Upper lobe of left lung (tissue), 6 donors: ENCODE data around the gene CCDC47. TPM values are rescaled to one million over a fixed set of nuclear protein-coding genes. Genes with fewer than 3 reads are reported as not detected.

Experiments
- ATAC-seq, 2 donors: fragments of 200-7000 bp; cut with Tn5 transposase; one replicate each; pipeline ENCODE4 v1.9.1; 2022; ENCODE audit warnings: mild to moderate bottlenecking in 2 of 2, moderate library complexity in 2 of 2; ENCODE audit not compliant: low FRiP score in 2 of 2
- DNase-seq, 2 donors: peaks; one replicate each; pipeline ENCODE4 v3.0.0-alpha.2; 2019 to 2020
- H3K27ac ChIP-seq, 4 donors: fragments of 200-600 bp; sonication (generic); one replicate each; pipeline ENCODE4 v1.5.1; 2016 to 2019
- H3K27me3 ChIP-seq, 4 donors: fragments of 200-600 bp; sonication (generic); one replicate each; pipeline ENCODE4 v1.5.1; 2017 to 2019
- H3K36me3 ChIP-seq, 4 donors: fragments of 200-600 bp; sonication (generic); one replicate each; pipeline ENCODE4 v1.5.1; 2016 to 2019
- H3K4me1 ChIP-seq, 4 donors: fragments of 200-600 bp; sonication (generic); one replicate each; pipeline ENCODE4 v1.5.1; 2018 to 2019
- H3K4me3 ChIP-seq, 4 donors: fragments of 200-600 bp; sonication (generic); one replicate each; pipeline ENCODE4 v1.5.1; 2017 to 2019; ENCODE audit warnings: mild to moderate bottlenecking in 2 of 4, moderate library complexity in 1 of 4
- H3K9me3 ChIP-seq, 4 donors: fragments of 200-600 bp; sonication (generic); one replicate each; pipeline ENCODE4 v1.5.1; 2018 to 2019
- EP300 ChIP-seq, 4 donors: sonication (generic); formaldehyde crosslinking; IDR thresholded peaks; one replicate each; pipeline ENCODE4 v1.5.1; 2017; ENCODE audit warnings: antibody characterized with exemption in 4 of 4, control low read depth in 2 of 4
- POLR2A ChIP-seq, 4 donors: fragments of 450-650 bp; IDR thresholded peaks; one replicate each; pipeline ENCODE4 v1.5.1; 2016 to 2017; ENCODE audit warnings: antibody characterized with exemption in 4 of 4, mild to moderate bottlenecking in 2 of 4
- POLR2AphosphoS5 ChIP-seq, 2 donors: sonication (generic); formaldehyde crosslinking; IDR thresholded peaks; one replicate each; pipeline ENCODE4 v1.5.1; 2017; ENCODE audit warnings: antibody characterized with exemption in 2 of 2
- WGBS, 2 donors: methylation state at CpG; one replicate each; pipeline ENCODE4 v1.1.5; 2017 to 2018; 5-methylcytosine and 5-hydroxymethylcytosine counted together
- total RNA-seq, 6 donors: library from RNA; depleted of rRNA in 4 of 6; stranded (reverse); fragments of >200 nt in 4 of 6; gene quantifications; one replicate each; pipeline versions ENCODE4 v1.1.0 to v1.2.1, GENCODE V29; 2016 to 2021
- TF ChIP-seq, protein P1 (sequence below), 6 experiments: fragments of 450-650 bp in 4 of 6; fragments of 200-600 bp in 2 of 6; sonication (generic) in 2 of 6; IDR thresholded peaks; one replicate each; pipeline ENCODE4 v1.5.1; 2016 to 2019; ENCODE audit warnings: antibody characterized with exemption in 6 of 6
- donor health status: DM: no; HTN: no; CAD: no; lungs with moderate emphysema.
- donor health status: DM: no; HTN: yes; CAD: no; lungs with severe emphysema.

Gene CCDC47
- total RNA-seq, 6 donors from 2014 or later: 65.9 to 118 (median 92.9) TPM

DNA sequence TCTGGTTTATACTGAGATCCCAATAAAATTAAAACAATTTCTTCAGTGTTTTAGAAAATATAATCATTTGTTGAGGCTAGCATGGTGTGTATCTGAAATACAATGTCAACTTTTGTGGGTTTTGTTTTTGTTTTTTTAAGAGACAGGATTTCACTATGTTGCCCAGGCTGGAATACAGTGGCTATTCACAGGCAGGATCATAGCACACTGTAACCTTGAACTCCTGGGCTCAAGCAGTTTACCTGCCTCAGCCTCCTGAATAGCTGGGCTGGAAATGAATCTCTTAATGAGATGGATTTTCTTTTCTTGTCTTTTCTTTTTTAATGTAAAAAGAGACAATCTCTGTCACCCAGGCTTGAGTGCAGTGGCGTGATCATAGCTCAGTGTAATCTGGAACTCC lies 12.7 kb upstream of the CCDC47 start:
- WGBS, 2 donors: 96 to 100% methylated on average over 1 of the region's 1 CpG
- ATAC-seq (no peak), DNase-seq (no peak)
- no peak for TF ChIP-seq EP300 (IDR thresholded peaks at IDR 0.05)
- no peak for TF ChIP-seq POLR2A (IDR thresholded peaks at IDR 0.05)
- TF ChIP-seq, protein P1, sequence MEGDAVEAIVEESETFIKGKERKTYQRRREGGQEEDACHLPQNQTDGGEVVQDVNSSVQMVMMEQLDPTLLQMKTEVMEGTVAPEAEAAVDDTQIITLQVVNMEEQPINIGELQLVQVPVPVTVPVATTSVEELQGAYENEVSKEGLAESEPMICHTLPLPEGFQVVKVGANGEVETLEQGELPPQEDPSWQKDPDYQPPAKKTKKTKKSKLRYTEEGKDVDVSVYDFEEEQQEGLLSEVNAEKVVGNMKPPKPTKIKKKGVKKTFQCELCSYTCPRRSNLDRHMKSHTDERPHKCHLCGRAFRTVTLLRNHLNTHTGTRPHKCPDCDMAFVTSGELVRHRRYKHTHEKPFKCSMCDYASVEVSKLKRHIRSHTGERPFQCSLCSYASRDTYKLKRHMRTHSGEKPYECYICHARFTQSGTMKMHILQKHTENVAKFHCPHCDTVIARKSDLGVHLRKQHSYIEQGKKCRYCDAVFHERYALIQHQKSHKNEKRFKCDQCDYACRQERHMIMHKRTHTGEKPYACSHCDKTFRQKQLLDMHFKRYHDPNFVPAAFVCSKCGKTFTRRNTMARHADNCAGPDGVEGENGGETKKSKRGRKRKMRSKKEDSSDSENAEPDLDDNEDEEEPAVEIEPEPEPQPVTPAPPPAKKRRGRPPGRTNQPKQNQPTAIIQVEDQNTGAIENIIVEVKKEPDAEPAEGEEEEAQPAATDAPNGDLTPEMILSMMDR (IDR thresholded peaks at IDR 0.05): no peak
- no peak for TF ChIP-seq POLR2AphosphoS5 (IDR thresholded peaks at IDR 0.05)
- Histone ChIP-seq H3K27ac (no peak overlapping the region), H3K4me1 (peaks cover 0 to 14% (median 4%) of the 10 kb centered on the region in 4 donors), H3K36me3 (peaks cover 16 to 71% (median 40%) of the 10 kb centered on the region in 4 donors), H3K9me3 (no peaks in the 10 kb centered on the region), H3K4me3 (no peak overlapping the region), H3K27me3 (no peaks in the 10 kb centered on the region)

DNA sequence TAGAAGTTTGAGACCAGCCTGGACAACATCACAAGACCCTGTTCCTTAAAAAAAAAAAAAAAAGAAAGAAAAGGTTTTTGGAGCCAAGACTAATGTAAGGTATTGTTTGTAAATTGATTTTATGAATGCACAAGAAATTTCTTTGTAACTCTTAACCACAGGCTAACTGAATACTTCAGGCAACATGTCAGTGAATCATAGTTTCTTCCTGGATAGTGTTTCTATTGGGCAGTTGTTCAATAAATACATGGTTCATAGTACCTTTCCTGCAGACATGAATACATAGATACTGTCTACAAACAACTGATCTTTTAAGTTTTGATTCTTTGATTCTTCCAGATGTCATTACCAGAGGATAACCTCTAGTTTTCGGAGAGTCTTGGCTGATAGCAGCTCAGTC lies 12.2 kb upstream of the CCDC47 start:
- WGBS, 2 donors: 91 to 100% methylated on average over 1 of the region's 1 CpG

DNA sequence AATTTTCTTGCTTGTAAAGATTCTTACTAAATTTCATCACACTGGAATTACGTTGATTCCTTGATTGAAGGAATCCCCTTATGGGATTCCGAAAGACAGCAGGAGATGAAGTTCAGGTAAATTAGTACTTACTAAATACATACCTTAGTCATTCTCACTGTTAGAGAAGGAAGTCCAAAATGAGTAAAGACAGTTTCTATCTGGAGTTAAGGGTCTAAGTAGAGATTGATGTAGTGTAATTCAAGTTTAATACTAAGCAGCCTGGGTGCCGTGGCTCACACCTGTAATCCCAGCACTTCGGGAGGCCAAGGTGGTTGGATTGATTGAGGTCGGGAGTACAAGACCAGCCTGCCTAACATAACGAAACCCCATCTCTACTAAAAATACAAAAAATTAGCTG lies 10.1 kb upstream of the CCDC47 start:
- H3K4me1 ChIP-seq: peaks cover 12 to 26% (median 16%) of the 10 kb centered on the region in 4 donors
- H3K9me3 ChIP-seq: no peaks in the 10 kb centered on the region
- no peak overlapping the region for H3K4me3 ChIP-seq
- no peak for ATAC-seq
- no peak overlapping the region for H3K27ac ChIP-seq
- TF ChIP-seq POLR2AphosphoS5 (IDR thresholded peaks at IDR 0.05): no peak
- TF ChIP-seq EP300 (IDR thresholded peaks at IDR 0.05): no peak
- TF ChIP-seq POLR2A (IDR thresholded peaks at IDR 0.05): no peak
- no peak for DNase-seq
- H3K36me3 ChIP-seq: peaks cover 2 to 52% (median 17%) of the 10 kb centered on the region in 4 donors
- 77 to 80% methylated on average over 6 of the region's 6 CpGs for WGBS, 2 donors
- H3K27me3 ChIP-seq: no peaks in the 10 kb centered on the region

More for the DNA sequence above, 12.2 kb upstream of the CCDC47 start:
- H3K4me3 ChIP-seq: no peak overlapping the region
- peaks cover 2 to 18% (median 9%) of the 10 kb centered on the region in 4 donors for H3K4me1 ChIP-seq
- H3K9me3 ChIP-seq: no peaks in the 10 kb centered on the region
- H3K27me3 ChIP-seq: no peaks in the 10 kb centered on the region
- no peak for ATAC-seq
- TF ChIP-seq, protein P1 (IDR thresholded peaks at IDR 0.05): no peak
- no peak for TF ChIP-seq POLR2A (IDR thresholded peaks at IDR 0.05)
- peaks cover 13 to 65% (median 36%) of the 10 kb centered on the region in 4 donors for H3K36me3 ChIP-seq
- no peak overlapping the region for H3K27ac ChIP-seq
- DNase-seq: no peak

DNA sequence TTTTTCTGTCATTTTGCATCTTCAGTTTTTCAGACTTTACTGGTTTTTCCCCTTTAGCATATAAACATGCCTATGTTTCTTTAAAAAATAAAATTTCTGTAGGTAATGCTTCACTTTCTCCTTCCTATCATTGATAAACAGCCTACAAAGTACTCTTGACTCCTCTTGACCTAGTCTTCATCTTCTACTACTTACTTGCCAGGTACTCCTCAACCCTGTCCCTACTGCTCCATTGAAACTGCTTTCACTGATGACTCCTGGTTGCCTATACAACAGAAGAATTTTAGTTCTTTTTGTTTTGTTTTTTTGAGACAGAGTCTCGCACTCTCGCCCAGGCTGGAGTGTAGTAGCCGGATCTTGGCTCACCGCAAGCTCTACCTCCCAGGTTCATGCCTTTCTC lies 7.5 kb upstream of the CCDC47 start:
- TF ChIP-seq POLR2AphosphoS5 (IDR thresholded peaks at IDR 0.05) (no peak), POLR2A (IDR thresholded peaks at IDR 0.05) (no peak)
- TF ChIP-seq, protein P1 (IDR thresholded peaks at IDR 0.05): no peak
- Histone ChIP-seq H3K36me3 (peaks cover 0 to 35% (median 5%) of the 10 kb centered on the region in 4 donors), H3K27me3 (no peaks in the 10 kb centered on the region), H3K27ac (no peak overlapping the region), H3K4me3 (no peak overlapping the region), H3K4me1 (peaks cover 23 to 39% (median 26%) of the 10 kb centered on the region in 4 donors), H3K9me3 (no peaks in the 10 kb centered on the region)
- DNase-seq (no peak), ATAC-seq (no peak)
- WGBS, 2 donors: 92 to 95% methylated on average over 4 of the region's 4 CpGs

DNA sequence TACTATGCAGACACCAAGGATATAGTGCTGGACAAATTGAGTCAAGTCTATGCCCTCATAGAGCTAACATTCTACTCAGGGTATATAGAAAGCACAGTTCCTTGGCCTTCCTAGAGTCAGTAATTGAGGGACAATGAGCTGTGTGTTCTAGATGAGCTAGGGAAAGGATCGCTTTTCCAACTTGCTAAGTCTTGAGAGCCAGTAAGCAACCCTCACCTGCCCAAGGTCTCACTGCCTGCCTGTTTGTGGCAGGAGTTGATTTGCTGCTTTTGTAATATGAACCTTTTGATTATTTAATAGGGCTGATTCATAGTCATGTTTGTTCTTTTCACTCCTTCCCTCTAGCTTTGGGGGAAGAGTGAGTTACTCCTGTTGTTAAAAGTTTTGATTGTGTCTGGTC lies 7.1 kb upstream of the CCDC47 start:
- no peak for TF ChIP-seq EP300 (IDR thresholded peaks at IDR 0.05)
- TF ChIP-seq, protein P1 (IDR thresholded peaks at IDR 0.05): no peak
- TF ChIP-seq POLR2AphosphoS5 (IDR thresholded peaks at IDR 0.05): no peak
- no peak for TF ChIP-seq POLR2A (IDR thresholded peaks at IDR 0.05)
- H3K27me3 ChIP-seq: no peaks in the 10 kb centered on the region
- no peak overlapping the region for H3K27ac ChIP-seq
- WGBS, 2 donors: 75 to 90% methylated on average over 1 of the region's 1 CpG
- H3K36me3 ChIP-seq: peaks cover 0 to 33% (median 5%) of the 10 kb centered on the region in 4 donors
- H3K4me3 ChIP-seq: no peak overlapping the region
- no peak for DNase-seq
- no peaks in the 10 kb centered on the region for H3K9me3 ChIP-seq
- no peak for ATAC-seq
- peaks cover 27 to 44% (median 30%) of the 10 kb centered on the region in 4 donors for H3K4me1 ChIP-seq
